RKO (cell line): ENCODE data around the gene SPATA6L.

ENCODE experiments used
- DNase-seq: peaks from one replicate; pipeline ENCODE4 v3.0.0-alpha.2; 2016; ENCODE audit warnings: low spot score

SPATA6L gene

GRCh38 chr9:4581861-4582565 lies 84.3 kb downstream of the SPATA6L start:
- no peak for DNase-seq

- DNase-seq, result no peak
These were observed 85.1 kb downstream of the SPATA6L start for GRCh38 chr9:4581035-4581760.

- DNase-seq, result no peak
These were observed 87.3 kb downstream of the SPATA6L start for GRCh38 chr9:4579001-4579400.

- no peak for DNase-seq
These were observed 89.8 kb downstream of the SPATA6L start for GRCh38 chr9:4576448-4576847.

GRCh38 chr9:4575997-4576396 lies 90.3 kb downstream of the SPATA6L start:
- DNase-seq, result no peak

GRCh38 chr9:4574657-4575243 lies 91.5 kb downstream of the SPATA6L start:
- no peak for DNase-seq

GRCh38 chr9:4573634-4574389 lies 92.5 kb downstream of the SPATA6L start:
- DNase-seq, result no peak

- no peak for DNase-seq
These were observed 93.1 kb downstream of the SPATA6L start for GRCh38 chr9:4573176-4573575.

GRCh38 chr9:4572184-4572826 lies 94.0 kb downstream of the SPATA6L start:
- no peak for DNase-seq

GRCh38 chr9:4569101-4569500 lies 97.2 kb downstream of the SPATA6L start:
- no peak for DNase-seq

GRCh38 chr9:4567601-4568000 lies 98.7 kb downstream of the SPATA6L start:
- DNase-seq, result no peak

GRCh38 chr9:4566806-4567205 lies 99.5 kb downstream of the SPATA6L start:
- DNase-seq, result no peak

- DNase-seq, result no peak
These were observed 103.2 kb downstream of the SPATA6L start for GRCh38 chr9:4563105-4563504.

- DNase-seq, result no peak
These were observed 106.8 kb downstream of the SPATA6L start for GRCh38 chr9:4559261-4560182.

- no peak for DNase-seq
These were observed 107.8 kb downstream of the SPATA6L start for GRCh38 chr9:4558371-4558998.

- no peak for DNase-seq
These were observed 111.0 kb downstream of the SPATA6L start for GRCh38 chr9:4555236-4555635.

GRCh38 chr9:4553951-4554381 lies 112.3 kb downstream of the SPATA6L start:
- DNase-seq, result no peak

- no peak for DNase-seq
These were observed 115.3 kb downstream of the SPATA6L start for GRCh38 chr9:4550777-4551484.

- no peak for DNase-seq
These were observed 116.5 kb downstream of the SPATA6L start for GRCh38 chr9:4549751-4550295.
